GM23338 (cell line): ENCODE data around the gene ANKZF1. TPM values are rescaled to one million over a fixed set of nuclear protein-coding genes. Genes with fewer than 3 reads are reported as not detected.

Experiments
- polyA plus RNA-seq: library from polyadenylated mRNA; unstranded; fragments of >200 nt; fragmentation: Nextera tagmentation; extraction: Ambion mirVana; gene quantifications from 2 replicates; pipeline ENCODE4 v1.2.1, GENCODE V29; 2016
- total RNA-seq: library from RNA; depleted of rRNA; stranded (reverse); fragments of >200 nt; shearing (Covaris generic); gene quantifications from 2 replicates; pipeline ENCODE4 v1.2.3, GENCODE V29; 2014; rRNA removed
- TF ChIP-seq, protein P1 (sequence below): fragments of 250-450 bp; sonication (Bioruptor Pico); IDR thresholded peaks from 2 replicates; pipeline ENCODE4 v1.5.0; 2020; ENCODE audit warnings: mild to moderate bottlenecking, moderate library complexity

ANKZF1 gene
- total and polyA plus RNA-seq, 2 experiments from 2014 or later, result 29.9 to 61.9 TPM

DNA sequence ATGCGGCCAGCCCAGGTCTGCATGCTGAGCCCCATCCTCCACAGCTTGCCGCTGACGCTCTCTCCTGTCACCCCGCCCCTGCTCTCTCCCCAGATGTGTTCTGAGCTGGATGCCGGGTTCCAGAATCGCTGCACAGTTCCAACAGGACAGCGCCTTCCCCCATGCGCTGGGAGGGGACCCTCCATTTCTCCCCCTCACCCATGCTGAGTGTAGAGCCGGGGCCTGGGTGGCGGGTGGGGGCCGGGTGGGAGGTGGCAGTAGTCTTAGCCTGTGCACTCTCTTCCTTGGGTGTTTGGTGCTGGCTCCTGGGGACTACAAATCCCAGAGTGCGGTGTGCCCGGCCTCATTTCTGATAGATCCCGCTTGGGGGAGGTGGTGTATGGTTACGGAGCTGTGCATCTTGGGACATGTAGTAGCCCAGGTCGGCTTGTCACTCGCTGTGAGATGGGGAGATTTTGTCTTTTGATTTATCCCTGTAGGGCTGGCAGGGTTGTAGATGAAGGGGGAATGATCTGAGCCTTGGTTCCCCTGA lies 56.4 kb downstream of the ANKZF1 start (continued):
- TF ChIP-seq, protein P1, sequence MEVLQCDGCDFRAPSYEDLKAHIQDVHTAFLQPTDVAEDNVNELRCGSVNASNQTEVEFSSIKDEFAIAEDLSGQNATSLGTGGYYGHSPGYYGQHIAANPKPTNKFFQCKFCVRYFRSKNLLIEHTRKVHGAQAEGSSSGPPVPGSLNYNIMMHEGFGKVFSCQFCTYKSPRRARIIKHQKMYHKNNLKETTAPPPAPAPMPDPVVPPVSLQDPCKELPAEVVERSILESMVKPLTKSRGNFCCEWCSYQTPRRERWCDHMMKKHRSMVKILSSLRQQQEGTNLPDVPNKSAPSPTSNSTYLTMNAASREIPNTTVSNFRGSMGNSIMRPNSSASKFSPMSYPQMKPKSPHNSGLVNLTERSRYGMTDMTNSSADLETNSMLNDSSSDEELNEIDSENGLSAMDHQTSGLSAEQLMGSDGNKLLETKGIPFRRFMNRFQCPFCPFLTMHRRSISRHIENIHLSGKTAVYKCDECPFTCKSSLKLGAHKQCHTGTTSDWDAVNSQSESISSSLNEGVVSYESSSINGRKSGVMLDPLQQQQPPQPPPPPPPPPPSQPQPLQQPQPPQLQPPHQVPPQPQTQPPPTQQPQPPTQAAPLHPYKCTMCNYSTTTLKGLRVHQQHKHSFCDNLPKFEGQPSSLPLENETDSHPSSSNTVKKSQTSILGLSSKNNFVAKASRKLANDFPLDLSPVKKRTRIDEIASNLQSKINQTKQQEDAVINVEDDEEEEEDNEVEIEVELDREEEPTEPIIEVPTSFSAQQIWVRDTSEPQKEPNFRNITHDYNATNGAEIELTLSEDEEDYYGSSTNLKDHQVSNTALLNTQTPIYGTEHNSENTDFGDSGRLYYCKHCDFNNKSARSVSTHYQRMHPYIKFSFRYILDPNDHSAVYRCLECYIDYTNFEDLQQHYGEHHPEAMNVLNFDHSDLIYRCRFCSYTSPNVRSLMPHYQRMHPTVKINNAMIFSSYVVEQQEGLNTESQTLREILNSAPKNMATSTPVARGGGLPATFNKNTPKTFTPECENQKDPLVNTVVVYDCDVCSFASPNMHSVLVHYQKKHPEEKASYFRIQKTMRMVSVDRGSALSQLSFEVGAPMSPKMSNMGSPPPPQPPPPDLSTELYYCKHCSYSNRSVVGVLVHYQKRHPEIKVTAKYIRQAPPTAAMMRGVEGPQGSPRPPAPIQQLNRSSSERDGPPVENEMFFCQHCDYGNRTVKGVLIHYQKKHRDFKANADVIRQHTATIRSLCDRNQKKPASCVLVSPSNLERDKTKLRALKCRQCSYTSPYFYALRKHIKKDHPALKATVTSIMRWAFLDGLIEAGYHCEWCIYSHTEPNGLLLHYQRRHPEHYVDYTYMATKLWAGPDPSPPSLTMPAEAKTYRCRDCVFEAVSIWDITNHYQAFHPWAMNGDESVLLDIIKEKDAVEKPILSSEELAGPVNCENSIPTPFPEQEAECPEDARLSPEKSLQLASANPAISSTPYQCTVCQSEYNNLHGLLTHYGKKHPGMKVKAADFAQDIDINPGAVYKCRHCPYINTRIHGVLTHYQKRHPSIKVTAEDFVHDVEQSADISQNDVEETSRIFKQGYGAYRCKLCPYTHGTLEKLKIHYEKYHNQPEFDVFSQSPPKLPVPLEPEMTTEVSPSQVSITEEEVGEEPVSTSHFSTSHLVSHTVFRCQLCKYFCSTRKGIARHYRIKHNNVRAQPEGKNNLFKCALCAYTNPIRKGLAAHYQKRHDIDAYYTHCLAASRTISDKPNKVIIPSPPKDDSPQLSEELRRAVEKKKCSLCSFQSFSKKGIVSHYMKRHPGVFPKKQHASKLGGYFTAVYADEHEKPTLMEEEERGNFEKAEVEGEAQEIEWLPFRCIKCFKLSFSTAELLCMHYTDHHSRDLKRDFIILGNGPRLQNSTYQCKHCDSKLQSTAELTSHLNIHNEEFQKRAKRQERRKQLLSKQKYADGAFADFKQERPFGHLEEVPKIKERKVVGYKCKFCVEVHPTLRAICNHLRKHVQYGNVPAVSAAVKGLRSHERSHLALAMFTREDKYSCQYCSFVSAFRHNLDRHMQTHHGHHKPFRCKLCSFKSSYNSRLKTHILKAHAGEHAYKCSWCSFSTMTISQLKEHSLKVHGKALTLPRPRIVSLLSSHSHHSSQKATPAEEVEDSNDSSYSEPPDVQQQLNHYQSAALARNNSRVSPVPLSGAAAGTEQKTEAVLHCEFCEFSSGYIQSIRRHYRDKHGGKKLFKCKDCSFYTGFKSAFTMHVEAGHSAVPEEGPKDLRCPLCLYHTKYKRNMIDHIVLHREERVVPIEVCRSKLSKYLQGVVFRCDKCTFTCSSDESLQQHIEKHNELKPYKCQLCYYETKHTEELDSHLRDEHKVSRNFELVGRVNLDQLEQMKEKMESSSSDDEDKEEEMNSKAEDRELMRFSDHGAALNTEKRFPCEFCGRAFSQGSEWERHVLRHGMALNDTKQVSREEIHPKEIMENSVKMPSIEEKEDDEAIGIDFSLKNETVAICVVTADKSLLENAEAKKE (CRISPR knock-in tag), result no peak

Other genes starting within 250 kb of the ANKZF1 start
- not detected in 2 replicates for gene FEV, start 244.6 kb upstream of the ANKZF1 start, total RNA-seq
- not detected in 2 replicates for gene FEV, start 244.6 kb upstream of the ANKZF1 start, polyA plus RNA-seq
- not detected in 2 replicates for gene CRYBA2, start 236.4 kb upstream of the ANKZF1 start, total RNA-seq
- not detected in 2 replicates for gene CRYBA2, start 236.4 kb upstream of the ANKZF1 start, polyA plus RNA-seq
- gene CFAP65, start 188.3 kb upstream of the ANKZF1 start, total RNA-seq, result 0.23 and 0.38 TPM in 2 replicates
- 0.37 and 0.74 TPM in 2 replicates for gene CFAP65, start 188.3 kb upstream of the ANKZF1 start, polyA plus RNA-seq
- gene IHH, start 168.9 kb upstream of the ANKZF1 start, total RNA-seq, result not detected in 2 replicates
- gene IHH, start 168.9 kb upstream of the ANKZF1 start, polyA plus RNA-seq, result not detected in 2 replicates
- gene NHEJ1, start 69.0 kb upstream of the ANKZF1 start, total RNA-seq, result 25.2 and 30.6 TPM in 2 replicates
- gene NHEJ1, start 69.0 kb upstream of the ANKZF1 start, polyA plus RNA-seq, result 16.5 and 19.6 TPM in 2 replicates
- gene SLC23A3, start 59.8 kb upstream of the ANKZF1 start, total RNA-seq, result 0.73 TPM in 1 of 2 replicates, not detected in the other
- 0.10 and 0.26 TPM in 2 replicates for gene SLC23A3, start 59.8 kb upstream of the ANKZF1 start, polyA plus RNA-seq
- gene CNPPD1, start 52.9 kb upstream of the ANKZF1 start, total RNA-seq, result 18.2 and 22.8 TPM in 2 replicates
- gene CNPPD1, start 52.9 kb upstream of the ANKZF1 start, polyA plus RNA-seq, result 17.4 and 18.0 TPM in 2 replicates
- gene RETREG2, start 51.5 kb upstream of the ANKZF1 start, total RNA-seq, result 35.1 and 41.8 TPM in 2 replicates
- 12.7 and 13.2 TPM in 2 replicates for gene RETREG2, start 51.5 kb upstream of the ANKZF1 start, polyA plus RNA-seq
- gene ZFAND2B, start 23.0 kb upstream of the ANKZF1 start, total RNA-seq, result 21.5 and 30.0 TPM in 2 replicates
- gene ZFAND2B, start 23.0 kb upstream of the ANKZF1 start, polyA plus RNA-seq, result 13.1 and 16.3 TPM in 2 replicates
- 35.1 and 43.6 TPM in 2 replicates for gene ABCB6, start 10.8 kb upstream of the ANKZF1 start, total RNA-seq
- gene ABCB6, start 10.8 kb upstream of the ANKZF1 start, polyA plus RNA-seq, result 26.2 and 29.8 TPM in 2 replicates
- 54.2 and 62.7 TPM in 2 replicates for gene ATG9A, start 170 bp upstream of the ANKZF1 start, total RNA-seq
- gene ATG9A, start 170 bp upstream of the ANKZF1 start, polyA plus RNA-seq, result 18.0 and 20.7 TPM in 2 replicates
- gene GLB1L, start 15.6 kb downstream of the ANKZF1 start, total RNA-seq, result 5.4 and 5.6 TPM in 2 replicates
- gene GLB1L, start 15.6 kb downstream of the ANKZF1 start, polyA plus RNA-seq, result 1.7 TPM in 2 replicates
- 12.1 and 17.0 TPM in 2 replicates for gene STK16, start 15.7 kb downstream of the ANKZF1 start, total RNA-seq
- gene STK16, start 15.7 kb downstream of the ANKZF1 start, polyA plus RNA-seq, result 3.1 and 3.4 TPM in 2 replicates
- gene TUBA4B, start 23.4 kb downstream of the ANKZF1 start, total RNA-seq, result 0.14 TPM in 1 of 2 replicates, not detected in the other
- 0.17 TPM in 1 of 2 replicates, not detected in the other for gene TUBA4B, start 23.4 kb downstream of the ANKZF1 start, polyA plus RNA-seq
- 77.7 and 89.6 TPM in 2 replicates for gene TUBA4A, start 24.1 kb downstream of the ANKZF1 start, total RNA-seq
- gene TUBA4A, start 24.1 kb downstream of the ANKZF1 start, polyA plus RNA-seq, result 43.3 and 44.3 TPM in 2 replicates
- gene DNAJB2, start 49.6 kb downstream of the ANKZF1 start, total RNA-seq, result 25.5 and 25.9 TPM in 2 replicates
- gene DNAJB2, start 49.6 kb downstream of the ANKZF1 start, polyA plus RNA-seq, result 6.4 and 9.0 TPM in 2 replicates
- 18.8 and 22.1 TPM in 2 replicates for gene PTPRN, start 79.6 kb downstream of the ANKZF1 start, total RNA-seq
- 4.8 and 5.1 TPM in 2 replicates for gene PTPRN, start 79.6 kb downstream of the ANKZF1 start, polyA plus RNA-seq
- gene RESP18, start 102.9 kb downstream of the ANKZF1 start, total RNA-seq, result not detected in 2 replicates
- gene RESP18, start 102.9 kb downstream of the ANKZF1 start, polyA plus RNA-seq, result not detected in 2 replicates
- 58.8 and 67.9 TPM in 2 replicates for gene DNPEP, start 158.1 kb downstream of the ANKZF1 start, total RNA-seq
- gene DNPEP, start 158.1 kb downstream of the ANKZF1 start, polyA plus RNA-seq, result 44.9 and 49.2 TPM in 2 replicates
- gene DES, start 188.6 kb downstream of the ANKZF1 start, total RNA-seq, result 2.0 and 6.1 TPM in 2 replicates
- gene DES, start 188.6 kb downstream of the ANKZF1 start, polyA plus RNA-seq, result 1.0 and 1.3 TPM in 2 replicates
- 32.4 and 32.6 TPM in 2 replicates for gene SPEG, start 205.0 kb downstream of the ANKZF1 start, total RNA-seq
- gene SPEG, start 205.0 kb downstream of the ANKZF1 start, polyA plus RNA-seq, result 12.6 and 12.9 TPM in 2 replicates